Measurements from ENCODE around the gene CDHR4.
"Not testable (repeated sequence)": the region's sequence is repeated elsewhere in the genome, so short reads cannot be mapped to it uniquely, and the experiment has no call there.

CDHR4 gene

DNA sequence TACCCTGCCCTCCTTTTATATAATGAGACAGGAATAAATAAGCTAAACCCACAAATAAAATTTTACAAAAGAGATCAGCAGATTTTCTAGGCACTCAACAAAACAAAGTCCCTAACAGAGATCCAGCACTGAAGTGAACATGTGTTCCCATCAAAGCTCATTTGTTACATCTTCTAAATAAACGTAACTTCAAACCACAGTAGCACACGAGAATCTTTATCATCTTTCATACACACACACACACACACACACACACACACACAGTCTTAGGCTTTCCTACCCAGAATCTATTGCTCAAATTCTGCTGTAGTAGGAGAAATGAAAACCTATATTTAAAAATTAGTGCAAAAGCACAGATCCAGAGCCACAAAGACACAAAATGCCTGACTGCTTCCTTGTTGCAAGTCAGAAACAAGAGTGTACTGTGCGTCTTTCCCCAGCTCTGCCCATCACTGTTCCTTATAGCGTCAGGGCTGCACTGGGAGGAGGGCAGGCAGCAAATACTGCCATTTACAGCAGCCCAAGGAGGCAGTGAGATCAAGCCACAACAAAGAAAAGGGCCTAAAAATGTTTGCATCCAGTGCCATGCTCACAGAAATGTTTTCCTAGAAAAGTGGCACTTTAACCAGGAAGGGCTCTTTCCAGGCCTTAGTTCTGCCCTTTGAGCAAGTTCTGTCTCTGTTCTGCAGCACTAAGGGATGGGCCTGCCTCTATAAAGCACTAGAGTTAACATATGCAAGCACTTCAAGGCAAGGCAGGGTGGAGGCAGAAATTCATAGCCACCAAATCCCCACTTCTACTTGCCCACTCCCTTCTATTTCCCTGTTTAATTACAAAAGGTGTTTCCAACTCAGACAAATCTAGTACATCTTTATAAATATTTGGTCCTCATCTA, 19.3 kb downstream of the CDHR4 start:
- DNase-seq: no peak

DNA sequence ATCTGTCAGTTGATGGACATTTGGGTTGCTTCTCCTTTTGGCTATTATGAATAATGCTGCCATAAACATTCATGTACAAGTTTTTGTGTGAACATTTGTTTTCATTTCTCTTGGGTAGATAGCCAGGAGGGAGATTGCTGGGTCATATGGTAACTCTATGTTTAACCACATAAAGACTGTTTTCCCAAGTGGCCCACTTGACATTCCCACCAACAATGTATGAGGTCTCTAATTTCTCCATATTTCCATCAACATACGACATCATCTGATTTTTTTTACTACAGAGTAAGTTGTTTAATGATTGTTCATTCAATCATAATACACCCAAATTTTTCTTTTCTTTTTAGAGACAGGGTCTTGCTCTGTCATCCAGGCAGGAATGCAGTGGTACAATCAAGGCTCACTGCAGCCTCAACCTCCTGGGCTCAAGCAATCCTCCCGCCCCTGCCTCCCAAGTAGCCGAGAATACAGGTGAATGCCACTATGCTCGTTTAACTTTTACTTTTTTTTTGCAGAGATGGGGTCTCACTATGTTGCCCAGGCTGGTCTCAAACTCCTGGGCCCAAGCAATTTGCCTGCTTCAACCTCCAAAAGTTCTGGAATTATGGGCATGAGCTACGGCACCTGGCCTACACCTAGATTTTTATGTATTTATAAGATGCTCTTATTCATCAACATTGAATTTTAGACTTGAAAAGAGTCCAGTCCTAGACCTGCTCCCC, 20.2 kb downstream of the CDHR4 start:
- DNase-seq: no peak

DNA sequence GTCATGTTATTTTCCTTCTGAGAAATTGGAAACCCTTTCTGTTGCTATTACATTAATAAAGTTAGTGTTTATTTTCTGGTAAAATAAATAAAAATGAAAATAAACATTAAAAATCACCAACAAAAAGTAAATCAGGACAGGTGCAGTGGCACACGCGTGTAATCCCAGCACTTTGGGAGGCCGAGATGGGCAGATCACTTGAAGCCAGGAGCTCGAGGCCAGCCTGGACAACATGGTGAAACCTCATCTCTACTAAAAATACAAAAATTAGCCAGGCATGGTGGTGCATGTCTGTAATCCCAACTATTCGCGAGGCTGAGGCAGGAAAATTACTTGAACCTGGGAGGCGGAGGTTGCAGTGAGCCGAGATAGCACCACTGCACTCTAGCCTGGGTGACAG, 23.6 kb downstream of the CDHR4 start:
- not testable (repeated sequence) for DNase-seq

DNA sequence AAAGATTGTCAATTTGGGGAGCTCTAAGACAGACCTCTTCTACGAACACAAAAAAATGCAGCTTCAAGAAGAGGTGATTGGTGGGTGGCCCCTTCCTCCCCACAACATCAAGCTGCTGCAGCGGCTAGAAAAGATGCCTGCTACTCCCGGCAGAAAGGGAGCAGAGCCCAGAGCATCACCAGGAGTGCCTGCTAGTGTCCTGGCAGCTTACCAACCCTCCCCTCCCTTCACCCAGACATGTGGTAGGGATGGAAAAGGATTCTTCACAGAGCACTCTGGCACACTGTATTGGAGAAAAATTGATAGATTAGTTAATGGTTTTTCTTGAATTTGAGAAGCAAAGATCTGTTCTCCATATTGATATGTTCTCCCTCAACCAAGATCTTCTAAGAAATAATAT, 24.1 kb downstream of the CDHR4 start:
- DNase-seq: no peak

DNA sequence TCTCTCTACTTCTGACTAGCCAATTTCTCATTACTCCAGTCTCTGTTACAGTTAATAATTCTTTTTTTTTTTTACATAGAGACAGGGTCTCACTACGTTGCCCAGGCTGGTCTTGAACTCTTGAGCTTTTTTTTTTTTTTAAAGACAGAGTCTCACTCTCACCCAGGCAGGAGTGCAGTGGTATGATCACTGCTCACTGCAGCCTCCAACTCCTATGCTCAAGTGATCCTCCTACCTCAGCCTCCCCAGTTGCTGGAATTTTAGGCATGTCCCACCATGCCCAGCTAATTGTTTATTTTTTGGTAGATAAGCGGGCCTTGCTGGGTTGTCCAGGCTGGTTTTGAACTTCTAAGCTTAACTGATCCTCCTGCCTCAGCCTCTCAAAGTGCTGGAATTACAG, 27.0 kb downstream of the CDHR4 start:
- no peak for DNase-seq

DNA sequence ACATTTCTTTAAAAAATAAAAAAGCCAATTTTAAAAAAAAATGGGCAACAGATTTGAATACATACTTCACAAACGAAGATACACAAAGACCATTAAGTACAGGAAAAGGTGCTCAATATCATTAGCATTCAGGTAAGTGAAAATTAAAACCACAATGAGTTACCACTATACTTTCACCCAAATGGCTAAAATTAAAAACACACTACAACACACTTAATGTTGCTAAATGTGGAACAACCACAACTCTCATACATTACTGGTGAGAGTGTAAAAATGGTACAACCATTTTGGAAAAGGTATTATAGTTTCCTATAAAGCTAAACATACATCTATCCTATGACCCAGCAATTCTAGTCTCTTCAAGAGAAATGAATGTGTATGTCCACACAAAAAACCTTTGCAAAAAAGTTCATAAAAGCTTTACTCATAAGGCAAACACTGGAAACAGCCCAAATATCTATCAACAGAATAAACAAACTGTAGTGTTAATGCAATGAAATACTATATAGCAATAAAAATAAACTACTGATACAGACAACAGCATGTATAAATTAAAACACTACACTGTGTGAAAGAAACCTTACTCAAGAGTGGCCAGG, 28.2 kb downstream of the CDHR4 start:
- no peak for DNase-seq

DNA sequence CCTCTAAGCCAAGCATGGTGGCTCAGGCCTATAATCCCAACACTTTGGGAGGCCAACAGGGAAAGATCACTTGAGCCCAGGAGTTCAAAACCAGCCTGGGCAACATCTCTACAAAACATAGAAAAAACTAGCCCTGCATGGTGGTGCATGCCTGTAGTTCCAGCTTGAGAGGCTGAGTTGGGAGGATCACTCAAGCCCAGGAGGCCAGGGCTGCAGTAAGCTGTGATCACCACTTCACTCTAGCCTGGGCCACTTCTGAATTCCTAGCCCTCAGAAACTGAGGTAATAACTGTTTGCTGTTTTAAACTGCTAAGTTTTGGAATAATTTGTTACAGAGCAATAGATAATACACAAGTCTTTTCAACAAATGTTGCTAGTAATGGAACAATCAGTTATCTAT, 29.7 kb downstream of the CDHR4 start:
- DNase-seq: no peak

DNA sequence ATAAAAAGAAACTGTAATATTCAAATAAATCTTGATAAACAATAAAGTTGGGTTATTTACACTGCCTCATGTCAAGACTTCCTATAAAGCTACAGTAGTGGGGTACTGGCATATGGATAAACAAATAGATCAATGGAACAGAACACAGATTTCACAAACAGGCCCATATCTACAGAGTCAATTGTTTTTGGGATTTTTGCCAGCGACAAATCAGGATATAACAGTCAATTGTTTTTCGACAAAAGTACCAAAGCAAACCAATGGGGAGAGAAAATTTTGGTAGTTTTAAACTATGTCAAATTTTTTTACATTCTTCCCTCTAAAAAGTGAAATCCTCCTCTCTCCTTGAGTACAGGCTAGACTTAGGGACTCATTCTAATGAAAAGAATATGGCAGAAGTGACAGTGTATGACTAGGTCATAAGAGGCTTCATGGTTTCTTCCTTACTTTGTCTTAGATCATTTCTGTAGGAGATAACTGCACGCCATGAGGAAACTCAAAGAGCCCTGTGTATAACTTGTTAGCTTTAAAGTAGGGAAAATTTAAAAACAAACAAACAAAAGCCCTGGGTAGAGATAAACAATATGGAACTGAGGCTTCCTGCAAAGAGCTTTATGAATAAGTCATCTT, 30.3 kb downstream of the CDHR4 start:
- DNase-seq: no peak

DNA sequence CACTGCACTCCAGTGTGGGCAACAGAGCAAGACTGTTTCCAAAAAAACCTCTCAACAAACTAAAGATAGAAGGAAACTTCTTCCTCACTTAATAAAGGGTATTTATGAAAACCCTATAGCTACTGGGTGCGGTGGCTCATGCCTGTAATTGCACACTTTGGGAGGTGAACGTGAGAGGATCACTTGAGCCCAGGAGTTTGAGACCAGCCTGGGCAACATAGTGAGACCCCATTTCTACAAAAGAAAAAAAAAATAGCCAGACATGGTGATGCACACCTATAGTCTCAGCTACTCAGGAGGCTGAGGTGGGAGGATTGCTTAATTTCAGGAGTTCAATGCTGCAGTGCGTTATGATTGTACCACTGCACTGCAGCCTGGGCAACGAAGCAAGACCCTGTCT, 35.7 kb downstream of the CDHR4 start:
- DNase-seq: no peak

DNA sequence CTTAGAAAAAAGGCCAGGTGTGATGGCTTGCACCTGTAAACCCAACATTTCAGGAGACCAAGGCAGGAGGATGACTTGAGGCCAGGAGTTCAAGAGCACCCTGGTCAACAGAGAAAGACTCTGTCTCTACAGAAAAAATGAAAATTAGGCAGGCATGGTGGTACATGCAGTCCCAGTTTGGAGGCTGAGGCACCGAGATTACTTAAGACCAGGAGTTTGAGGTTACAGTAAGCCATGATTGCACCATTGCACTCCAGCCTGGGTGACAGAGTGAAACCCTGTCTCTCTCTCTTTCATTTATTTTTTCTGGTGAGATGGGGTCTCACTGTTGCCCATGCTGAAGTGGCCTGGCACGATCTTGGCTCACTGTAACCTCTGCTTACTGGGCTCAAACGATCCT, 38.0 kb downstream of the CDHR4 start:
- DNase-seq: no peak

DNA sequence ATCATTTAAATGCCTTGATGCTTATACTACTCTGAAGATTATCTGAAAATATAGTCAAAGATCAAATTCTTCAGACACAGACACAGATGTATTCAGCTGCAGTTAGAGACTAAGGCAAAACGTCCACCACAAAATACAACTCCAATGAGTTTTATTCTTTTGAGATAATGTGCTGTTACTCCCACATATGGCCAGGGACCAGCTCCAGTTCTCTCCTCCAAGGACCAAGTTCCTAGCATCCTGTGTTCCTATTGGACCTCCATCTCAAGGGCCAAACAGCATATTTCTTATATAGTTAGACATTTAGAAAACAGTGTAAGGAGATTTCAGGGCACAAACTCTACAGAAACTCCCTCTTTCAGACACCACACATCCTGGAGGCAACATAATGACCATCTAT, 40.4 kb downstream of the CDHR4 start:
- DNase-seq: no peak

DNA sequence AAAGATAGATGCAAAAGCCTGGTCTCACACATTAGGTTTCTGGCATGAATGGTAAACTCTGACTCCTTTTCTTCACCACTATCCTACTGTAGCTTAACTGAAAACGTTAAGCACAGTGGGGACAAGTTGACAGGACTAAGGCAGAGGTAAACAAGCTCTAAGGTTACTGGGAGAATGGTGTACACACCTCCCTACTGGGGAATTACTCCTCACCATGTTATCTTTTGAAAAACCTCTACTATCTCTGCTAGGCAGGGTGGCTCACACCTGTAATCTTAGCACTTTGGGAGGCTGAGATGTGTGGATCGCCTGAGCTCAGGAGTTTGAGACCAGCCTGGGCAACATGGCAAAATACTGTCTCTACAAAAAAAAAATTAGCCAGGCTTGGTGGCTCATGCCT, 42.5 kb downstream of the CDHR4 start:
- DNase-seq: no peak

DNA sequence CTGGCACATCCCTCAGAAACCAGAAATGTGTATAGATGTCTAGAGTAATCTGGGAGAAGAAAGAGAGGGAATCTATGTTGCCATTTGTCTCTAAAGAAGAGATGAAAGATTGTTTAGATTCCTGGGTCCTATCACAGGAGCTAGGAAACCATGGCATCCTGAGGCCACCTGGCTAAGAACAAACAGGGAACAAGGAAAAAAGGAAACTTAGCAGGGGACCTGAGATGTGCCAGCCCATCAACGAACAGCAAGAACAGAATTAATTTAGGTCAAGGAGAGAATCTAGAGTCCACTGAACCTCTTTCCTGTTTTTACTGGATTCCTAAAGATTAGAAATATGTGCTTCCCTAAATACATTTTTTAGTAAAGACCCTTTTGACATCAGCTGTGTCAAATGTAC, 43.6 kb downstream of the CDHR4 start:
- DNase-seq: no peak

DNA sequence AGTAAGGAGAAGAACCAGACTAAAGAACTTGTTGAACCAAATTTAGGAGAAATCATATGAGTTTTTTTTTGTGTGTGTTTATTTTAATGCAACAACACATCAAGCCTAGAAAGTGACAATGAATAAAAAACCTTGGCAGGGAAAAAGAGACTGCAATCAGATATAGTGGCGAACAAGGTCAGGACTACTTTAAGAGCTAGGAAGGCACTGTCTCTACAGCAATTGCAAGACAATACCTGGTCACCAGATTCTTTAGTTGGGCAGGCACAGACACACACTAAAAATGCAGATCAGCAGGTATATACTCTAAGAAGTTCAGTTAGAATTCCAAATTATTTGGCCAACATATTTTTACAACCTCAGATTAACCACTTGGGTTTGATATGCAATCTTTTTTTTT, 45.1 kb downstream of the CDHR4 start:
- no peak for DNase-seq

DNA sequence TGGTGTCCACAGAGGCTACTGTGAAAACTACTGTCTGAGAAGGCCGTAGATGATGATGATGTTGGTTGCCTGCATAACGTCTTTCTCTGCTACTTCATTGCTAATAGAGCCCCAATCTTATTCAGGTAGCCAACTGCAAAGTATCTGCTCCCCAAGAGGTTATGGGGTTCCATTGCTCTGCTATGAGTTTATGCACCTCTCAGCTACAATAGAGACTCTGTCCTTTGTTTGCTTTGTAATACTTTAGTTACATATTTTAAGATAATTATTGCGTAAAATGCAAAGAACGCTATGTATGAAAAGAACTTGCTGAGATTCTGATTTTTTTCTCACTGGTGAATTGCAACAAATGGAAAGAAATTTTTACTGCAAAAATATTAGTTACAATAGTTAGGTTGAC, 48.2 kb downstream of the CDHR4 start:
- no peak for DNase-seq

DNA sequence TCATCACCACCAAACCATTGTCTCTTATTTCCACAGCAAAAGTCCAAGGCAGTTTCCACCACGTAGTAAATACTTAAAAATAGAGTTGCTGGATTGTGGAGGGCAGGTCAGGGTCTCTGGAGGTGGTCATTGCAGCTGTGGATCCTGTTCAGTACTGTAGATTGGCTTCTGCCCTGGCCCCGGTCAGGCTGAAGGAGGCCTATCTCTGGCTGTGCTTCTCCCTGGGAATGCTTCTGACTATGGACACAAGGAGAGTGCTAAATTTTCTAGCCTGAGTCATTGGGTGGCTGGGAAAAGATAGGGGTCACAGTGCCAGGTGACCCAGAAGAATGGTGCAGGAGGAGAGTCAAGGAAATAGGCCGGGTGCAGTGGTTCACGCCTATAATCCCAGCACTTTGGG, 49.6 kb downstream of the CDHR4 start:
- DNase-seq: no peak

DNA sequence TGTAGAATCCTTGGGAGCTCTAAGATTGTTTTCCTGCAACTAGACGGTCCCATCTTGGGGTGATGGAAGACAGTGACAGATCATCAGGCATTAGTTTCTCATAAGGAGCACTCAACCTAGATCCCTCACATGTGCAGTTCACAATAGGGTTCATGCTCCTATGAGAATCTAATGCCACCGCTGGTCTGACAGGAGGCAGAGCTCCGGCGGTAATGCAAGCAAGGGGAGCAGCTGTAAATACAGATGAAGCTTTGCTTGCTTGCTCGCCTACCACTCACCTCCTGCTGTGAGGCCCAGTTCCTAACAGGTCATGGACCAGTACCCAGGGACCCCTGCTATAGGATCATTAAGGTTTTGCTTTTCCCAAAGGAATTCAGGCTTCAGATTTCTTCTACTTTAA, 50.8 kb downstream of the CDHR4 start:
- not testable (repeated sequence) for DNase-seq

DNA sequence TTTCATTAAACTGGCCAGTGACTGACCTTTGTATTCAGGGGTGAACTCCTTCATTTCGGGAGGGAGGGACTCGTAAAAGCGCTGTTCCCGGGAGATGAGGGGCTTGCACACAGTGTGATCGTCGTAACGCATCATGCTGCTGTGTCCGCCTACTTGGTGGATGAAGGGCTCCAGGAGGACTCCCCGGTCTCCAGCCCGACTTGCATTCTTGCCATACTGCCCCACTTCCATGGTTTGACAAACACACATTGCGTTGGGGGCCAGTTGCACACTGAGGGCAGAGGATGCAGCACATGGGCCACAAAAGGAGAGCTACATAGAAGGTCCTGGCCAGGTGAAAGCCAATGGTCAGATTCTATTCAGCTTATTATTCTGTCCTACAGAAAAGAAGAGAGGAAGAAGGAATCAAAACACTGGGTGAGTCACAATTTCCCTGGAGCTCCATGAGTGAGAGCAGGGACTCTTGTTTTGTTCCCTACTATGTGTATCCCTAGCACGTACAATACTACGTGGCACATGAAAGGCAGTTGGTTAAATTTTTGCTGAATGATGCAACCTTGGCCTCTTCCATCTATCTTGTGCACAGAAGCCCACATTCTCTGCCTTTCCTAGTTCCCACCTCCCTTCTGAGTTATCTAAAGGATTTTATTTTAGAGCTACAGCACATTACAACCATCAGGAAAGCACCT, 51.7 kb downstream of the CDHR4 start:
- no peak for DNase-seq

DNA sequence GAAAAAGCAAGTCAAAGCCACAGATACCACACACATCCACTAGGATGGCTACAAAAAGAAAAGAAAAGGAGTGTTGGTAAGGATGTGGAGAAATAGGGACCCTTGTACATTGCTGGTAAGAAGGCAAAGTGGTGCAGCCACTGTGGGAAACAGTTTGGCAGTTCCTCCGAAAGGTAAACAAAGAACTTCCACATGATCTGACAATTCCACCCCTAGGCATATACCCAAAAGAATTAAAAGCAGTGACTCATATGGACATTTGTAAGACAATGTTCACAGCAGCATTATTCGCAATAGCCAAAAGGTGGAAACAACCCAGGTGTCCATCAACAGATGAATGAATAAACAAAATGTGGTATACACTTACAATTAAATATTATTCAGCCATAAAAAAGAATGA, 53.7 kb downstream of the CDHR4 start:
- DNase-seq: no peak
